Activated naive CD4-positive, alpha-beta T cell treated with anti-CD3 and anti-CD28 coated beads, Interleukin-2, amount 50 U/mL, for 72 hours (primary cell): ENCODE measurements around the gene SAYSD1. TPM values are rescaled to one million over a fixed set of nuclear protein-coding genes. Genes with fewer than 3 reads are reported as not detected.

Experiments
- ATAC-seq, 2 donors: fragments of 150-1000 bp; cut with Tn5 transposase; 2 replicates each; pipeline ENCODE4 v1.10.0; 2021; ENCODE audit warnings: mild to moderate bottlenecking in 2 of 2, moderate library complexity in 2 of 2
- DNase-seq, 2 donors: peaks; one replicate each; pipeline ENCODE4 v3.0.0; 2021 to 2022; ENCODE audit warnings: low spot score in 2 of 2
- H3K27ac Mint-ChIP-seq, 2 donors: one replicate each; pipeline ENCODE4 v1.8.0; 2022; ENCODE audit warnings: mild to moderate bottlenecking in 2 of 2, mixed read lengths in 2 of 2
- H3K36me3 Mint-ChIP-seq, 2 donors: one replicate each; pipeline ENCODE4 v1.8.0; 2022; ENCODE audit warnings: mixed read lengths in 2 of 2
- H3K9me3 Mint-ChIP-seq, 2 donors: one replicate each; pipeline ENCODE4 v1.8.0; 2022; ENCODE audit warnings: mixed read lengths in 2 of 2
- total RNA-seq, 2 donors: library from RNA; stranded (reverse); gene quantifications; one replicate each; pipeline ENCODE4 v1.2.3, GENCODE V29; 2022

The SAYSD1 gene
- total RNA-seq, 2 donors from 2014 or later = 12.3 to 20.8 TPM

DNA sequence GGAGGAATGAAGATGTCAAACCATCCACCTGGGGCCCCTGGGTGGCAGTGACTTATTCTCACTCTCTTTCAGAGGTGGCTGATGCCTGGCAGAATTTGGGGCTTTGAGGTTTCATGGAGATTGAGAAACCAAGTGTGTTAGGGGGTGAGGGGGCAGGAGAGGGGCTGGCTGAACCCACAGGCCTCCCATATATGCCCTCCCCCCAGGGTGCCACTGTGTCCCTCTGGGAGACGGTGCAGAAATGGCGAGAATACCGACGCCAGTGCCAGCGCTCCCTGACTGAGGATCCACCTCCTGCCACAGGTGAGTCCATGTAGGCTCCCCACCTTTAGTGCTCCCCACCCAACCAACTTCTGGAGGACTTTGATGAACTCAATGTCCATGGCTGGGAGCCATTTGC lies 58.8 kb downstream of the SAYSD1 start:
- Mint-ChIP-seq H3K9me3 (no peaks in the 10 kb centered on the region), H3K36me3 (no peaks in the 10 kb centered on the region), H3K27ac (no peak overlapping the region)
- no peak for DNase-seq
- ATAC-seq = no peak

DNA sequence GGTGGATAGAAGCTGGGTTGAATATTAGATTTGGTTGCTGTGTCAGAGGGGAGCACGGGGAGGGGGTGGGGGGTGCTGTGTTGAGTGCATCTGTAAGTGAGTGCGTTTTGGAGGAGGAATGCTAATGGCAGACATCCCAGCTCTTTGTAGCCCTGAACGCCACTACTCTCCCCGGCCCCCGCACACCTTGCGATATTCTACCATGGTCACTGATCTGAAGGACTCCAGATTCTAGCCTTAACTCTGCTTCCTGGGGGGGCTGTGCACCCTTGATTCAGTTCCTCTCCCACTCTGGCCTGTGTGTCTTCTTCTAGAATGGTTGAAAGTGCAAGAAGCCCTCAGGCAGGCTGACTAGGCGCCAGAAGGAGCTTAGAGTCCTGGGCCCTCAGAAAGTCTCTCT lies 59.3 kb downstream of the SAYSD1 start:
- Mint-ChIP-seq H3K9me3 (no peaks in the 10 kb centered on the region), H3K36me3 (no peaks in the 10 kb centered on the region), H3K27ac (no peak overlapping the region)
- DNase-seq = no peak
- no peak for ATAC-seq

DNA sequence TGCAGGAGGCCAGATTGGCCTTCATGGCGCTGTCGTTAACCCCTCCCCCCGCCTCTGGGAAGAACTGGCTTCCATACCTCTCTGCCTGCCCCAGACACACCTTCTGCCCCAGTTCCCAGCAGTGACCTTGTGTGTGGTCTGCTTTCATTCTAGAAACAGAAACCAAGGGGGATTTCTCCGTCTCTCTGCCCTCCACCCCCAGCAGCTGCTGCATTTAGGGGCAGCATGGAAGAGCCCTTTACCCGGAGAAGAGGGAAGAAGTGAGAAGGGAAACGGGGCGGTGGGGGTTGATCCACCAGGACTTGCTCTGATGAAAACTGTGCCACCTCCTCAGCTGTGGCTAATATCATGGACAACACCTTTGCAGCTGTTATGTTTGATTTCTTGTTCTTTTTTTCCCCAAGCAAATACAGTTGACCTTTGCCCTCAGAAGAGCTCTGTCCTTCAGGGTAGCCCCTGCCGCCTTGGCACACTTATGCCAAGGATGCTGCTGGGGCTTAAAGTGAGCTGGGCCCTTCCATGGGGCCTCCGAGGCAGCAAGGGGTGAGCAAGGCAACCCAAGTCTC lies 60.3 kb downstream of the SAYSD1 start:
- DNase-seq (peak in 1 of 2 donors; percentile 46), ATAC-seq (no peak)
- H3K27ac Mint-ChIP-seq = no peak overlapping the region
- H3K9me3 Mint-ChIP-seq = no peaks in the 10 kb centered on the region
- no peaks in the 10 kb centered on the region for H3K36me3 Mint-ChIP-seq

Other genes with a start within 250 kb of the SAYSD1 start
- under 1 TPM; 0.32 to 0.33 TPM for gene GLP1R, start 66.4 kb downstream of the SAYSD1 start, total RNA-seq
- 10 to 100 TPM in 1 of 2 donors, 1 to 10 TPM in 1; 8.8 to 15.8 TPM for gene KCNK5, start 114.3 kb upstream of the SAYSD1 start, total RNA-seq
- gene KCNK17, start 199.2 kb upstream of the SAYSD1 start, total RNA-seq = not detected
- not detected for gene KCNK16, start 207.5 kb upstream of the SAYSD1 start, total RNA-seq